HEK293 (cell line): ENCODE measurements around the gene TC2N.

Source experiments
- CTCF ChIA-PET: fragments of 350-600 bp; formaldehyde crosslinking; extraction: SDS; loops from one replicate; lab custom pipeline; 2021; ENCODE audit warnings: antibody characterized with exemption; lab: Yijun Ruan, JAX
- POLR2A ChIA-PET: fragments of 300-600 bp; formaldehyde crosslinking; extraction: SDS; loops from one replicate; lab custom pipeline; 2020; ENCODE audit warnings: antibody characterized with exemption, inconsistent platforms; lab: Yijun Ruan, JAX
- H3K27ac ChIP-seq: fragments of 200-500 bp; sonication (Bioruptor generic); 2 replicates; pipeline ENCODE4 v1.5.1; 2014; ENCODE audit warnings: low read depth, low read length, control low read depth, inconsistent platforms; ENCODE audit errors: extremely low read depth
- H3K36me3 ChIP-seq, 2 experiments: fragments of 200-500 bp in 1 of 2; sonication (Bioruptor generic) in 1 of 2; 1 replicate in 1 of 2; 2 replicates in 1 of 2; pipeline ENCODE4 v1.5.1; 2014 to 2017; ENCODE audit warnings: inconsistent platforms in 2 of 2, low read length in 2 of 2; ENCODE audit not compliant: control insufficient read depth in 2 of 2, insufficient read depth in 1 of 2
- H3K4me1 ChIP-seq: fragments of 200-500 bp; sonication (Bioruptor generic); 2 replicates; pipeline ENCODE4 v1.5.1; 2014; ENCODE audit warnings: mild to moderate bottlenecking, low read length, inconsistent platforms; ENCODE audit not compliant: control insufficient read depth, insufficient read depth
- H3K4me3 ChIP-seq: 2 replicates; pipeline ENCODE4 v1.5.1; 2011; ENCODE audit warnings: low read depth, mild to moderate bottlenecking, control low read depth, low read length, moderate library complexity
- H3K9me3 ChIP-seq: fragments of 200-500 bp; sonication (Bioruptor generic); 2 replicates; pipeline ENCODE4 v1.5.1; 2014; ENCODE audit warnings: low read depth, low read length, inconsistent platforms; ENCODE audit not compliant: control insufficient read depth, insufficient read depth
- FEZF1 ChIP-seq: fragments of 450-650 bp; formaldehyde crosslinking; IDR thresholded peaks from 2 replicates; pipeline ENCODE4 v1.5.1; 2016; ENCODE audit warnings: missing biosample characterization, missing genetic modification characterization
- SCRT1 ChIP-seq: fragments of 450-650 bp; formaldehyde crosslinking; IDR thresholded peaks from 2 replicates; pipeline ENCODE4 v1.5.1; 2016; ENCODE audit warnings: missing biosample characterization, missing genetic modification characterization, borderline replicate concordance
- SCRT2 ChIP-seq: fragments of 450-650 bp; formaldehyde crosslinking; IDR thresholded peaks from 2 replicates; pipeline ENCODE4 v1.5.1; 2016; ENCODE audit warnings: missing biosample characterization, missing genetic modification characterization
- TCF7L2 ChIP-seq: IDR thresholded peaks from 2 replicates; pipeline ENCODE4 v1.6.1; 2011; ENCODE audit warnings: low read depth, mild to moderate bottlenecking, inconsistent platforms, low read length, moderate library complexity, borderline replicate concordance
- TSHZ1 ChIP-seq: fragments of 450-650 bp; formaldehyde crosslinking; IDR thresholded peaks from 2 replicates; pipeline ENCODE4 v1.5.1; 2016; ENCODE audit warnings: missing biosample characterization, missing genetic modification characterization, borderline replicate concordance
- ZBTB20 ChIP-seq: fragments of 450-650 bp; formaldehyde crosslinking; IDR thresholded peaks from 2 replicates; pipeline ENCODE4 v1.5.1; 2016; ENCODE audit warnings: missing biosample characterization, missing genetic modification characterization
- ZIC2 ChIP-seq: fragments of 450-650 bp; formaldehyde crosslinking; IDR thresholded peaks from 2 replicates; pipeline ENCODE4 v1.5.1; 2016; ENCODE audit warnings: missing biosample characterization, missing genetic modification characterization
- ZNF148 ChIP-seq: fragments of 450-650 bp; formaldehyde crosslinking; IDR thresholded peaks from 2 replicates; pipeline ENCODE4 v1.5.0; 2017; ENCODE audit warnings: missing biosample characterization, missing genetic modification characterization, borderline replicate concordance
- ZNF221 ChIP-seq: fragments of 450-650 bp; formaldehyde crosslinking; IDR thresholded peaks from 2 replicates; pipeline ENCODE4 v1.5.1; 2017; ENCODE audit warnings: missing biosample characterization, missing genetic modification characterization, borderline replicate concordance
- ZNF354C ChIP-seq: fragments of 450-650 bp; formaldehyde crosslinking; IDR thresholded peaks from 2 replicates; pipeline ENCODE4 v1.5.1; 2016; ENCODE audit warnings: missing biosample characterization, missing genetic modification characterization, low read depth, borderline replicate concordance
- ZNF560 ChIP-seq: fragments of 450-650 bp; formaldehyde crosslinking; IDR thresholded peaks from 2 replicates; pipeline ENCODE4 v1.5.1; 2017; ENCODE audit warnings: missing biosample characterization, missing genetic modification characterization, borderline replicate concordance
- ZNF571 ChIP-seq: fragments of 450-650 bp; formaldehyde crosslinking; IDR thresholded peaks from 2 replicates; pipeline ENCODE4 v1.5.0; 2017; ENCODE audit warnings: missing biosample characterization, missing genetic modification characterization
- ZNF692 ChIP-seq: fragments of 450-650 bp; formaldehyde crosslinking; IDR thresholded peaks from 2 replicates; pipeline ENCODE4 v1.5.1; 2016; ENCODE audit warnings: missing biosample characterization, missing genetic modification characterization
- ZSCAN5A ChIP-seq: fragments of 450-650 bp; formaldehyde crosslinking; IDR thresholded peaks from 2 replicates; pipeline ENCODE4 v1.5.1; 2016; ENCODE audit warnings: missing biosample characterization, missing genetic modification characterization

Gene TC2N

GRCh38 chr14:91870001-91870400 is 2.7 kb upstream of the TC2N start (continued):
- TF ChIP-seq ZNF221 (tag by site-specific recombination): no peak
- no peak for TF ChIP-seq FEZF1
- no peak for TF ChIP-seq ZNF571 (tag by site-specific recombination)
- TF ChIP-seq ZNF148 (tag by site-specific recombination): no peak

GRCh38 chr14:91869556-91869955 is 2.2 kb upstream of the TC2N start:
- Histone ChIP-seq H3K9me3 (no peaks in the 10 kb centered on the region), H3K27ac (no peak overlapping the region), H3K4me3 (no peak overlapping the region), H3K4me1 (peaks cover 11% of the 10 kb centered on the region), H3K36me3 (no peaks in the 10 kb centered on the region)
- 0 out of 2 replicates have a peak, but pooled peaks have one; percentile 19 for TF ChIP-seq ZBTB20 (tag by site-specific recombination)
- TF ChIP-seq ZIC2 (tag by site-specific recombination): peak; percentile 45
- no peak for TF ChIP-seq ZNF571 (tag by site-specific recombination)
- ChIA-PET POLR2A (no interaction called here), CTCF (no interaction called here)

- Histone ChIP-seq H3K36me3 (no peaks in the 10 kb centered on the region), H3K4me1 (peaks cover 11% of the 10 kb centered on the region), H3K27ac (no peak overlapping the region), H3K4me3 (no peak overlapping the region), H3K9me3 (no peaks in the 10 kb centered on the region)
- POLR2A ChIA-PET: no interaction called here
- TF ChIP-seq ZSCAN5A (tag by site-specific recombination) (no peak), SCRT2 (tag by site-specific recombination) (0 out of 2 replicates have a peak, but pooled peaks have one; percentile 1), ZNF692 (tag by site-specific recombination) (no peak), ZNF354C (no peak), ZNF560 (tag by site-specific recombination) (no peak)
- CTCF ChIA-PET: interaction anchor here (0.6 kb wide), 1 partner anchor 11 kb away, joined by 3 read pairs; no protein-coding TSS in a partner anchor
Observed at GRCh38 chr14:91866511-91867295, 633 bp downstream of the TC2N start.

- Histone ChIP-seq H3K4me3 (no peak overlapping the region), H3K4me1 (peaks cover 8% of the 10 kb centered on the region), H3K27ac (no peak overlapping the region), H3K9me3 (no peaks in the 10 kb centered on the region), H3K36me3 (no peaks in the 10 kb centered on the region)
- CTCF ChIA-PET: interaction anchor here (0.6 kb wide), 1 partner anchor 12 kb away, joined by 3 read pairs; no protein-coding TSS in a partner anchor
- POLR2A ChIA-PET: no interaction called here
- TF ChIP-seq SCRT1 (peak; percentile 66), TSHZ1 (no peak), TCF7L2 (no peak), ZNF148 (tag by site-specific recombination) (no peak)
Observed at GRCh38 chr14:91866061-91866460, 1.3 kb downstream of the TC2N start.
